ENCODE results near the gene ZNF541. TPM values are rescaled to one million over a fixed set of nuclear protein-coding genes. Genes with fewer than 3 reads are reported as not detected.

Gene ZNF541
- total and polyA plus RNA-seq, 2 experiments from 2014 or later: 0.26 to 0.42 TPM

GRCh38 chr19:47550129-47550528, 22.8 kb downstream of the ZNF541 start:
- ATAC-seq: no peak
- Histone ChIP-seq H3K4me3 (no peak overlapping the region), H3K27me3 (ENCODE audit: insufficient read depth) (no peaks in the 10 kb centered on the region), H3K36me3 (ENCODE audit: insufficient read depth) (no peaks in the 10 kb centered on the region), H4K20me1 (replicated peaks; ENCODE audit: insufficient read depth) (no peaks in the 10 kb centered on the region), H3K79me2 (replicated peaks; ENCODE audit: insufficient read depth) (no peaks in the 10 kb centered on the region), H3K4me1 (ENCODE audit: insufficient read depth) (no peaks in the 10 kb centered on the region), H3F3A (replicated peaks; ENCODE audit: low read depth) (no peaks in the 10 kb centered on the region; the same call in 1 of the 2 replicates), H3K27ac (ENCODE audit: low read depth) (no peak overlapping the region), H3K9me2 (ENCODE audit: insufficient read depth) (no peaks in the 10 kb centered on the region), H2AFZ (peak overlapping the region; percentile 47), H3K4me2 (no peak overlapping the region)
- Mint-ChIP-seq H3K4me3 (no peak overlapping the region), H3K36me3 (ENCODE audit: low read depth) (no peaks in the 10 kb centered on the region), H3K4me1 (0 out of 3 replicates have a peak, but pooled peaks cover 2% of the 10 kb centered on the region), H3K27me3 (ENCODE audit: insufficient read depth, low read depth, poor library complexity) (no peaks in the 10 kb centered on the region), H3K27ac (no peak overlapping the region), H3K9me3 (no peaks in the 10 kb centered on the region)
- TF ChIP-seq, protein P1, sequence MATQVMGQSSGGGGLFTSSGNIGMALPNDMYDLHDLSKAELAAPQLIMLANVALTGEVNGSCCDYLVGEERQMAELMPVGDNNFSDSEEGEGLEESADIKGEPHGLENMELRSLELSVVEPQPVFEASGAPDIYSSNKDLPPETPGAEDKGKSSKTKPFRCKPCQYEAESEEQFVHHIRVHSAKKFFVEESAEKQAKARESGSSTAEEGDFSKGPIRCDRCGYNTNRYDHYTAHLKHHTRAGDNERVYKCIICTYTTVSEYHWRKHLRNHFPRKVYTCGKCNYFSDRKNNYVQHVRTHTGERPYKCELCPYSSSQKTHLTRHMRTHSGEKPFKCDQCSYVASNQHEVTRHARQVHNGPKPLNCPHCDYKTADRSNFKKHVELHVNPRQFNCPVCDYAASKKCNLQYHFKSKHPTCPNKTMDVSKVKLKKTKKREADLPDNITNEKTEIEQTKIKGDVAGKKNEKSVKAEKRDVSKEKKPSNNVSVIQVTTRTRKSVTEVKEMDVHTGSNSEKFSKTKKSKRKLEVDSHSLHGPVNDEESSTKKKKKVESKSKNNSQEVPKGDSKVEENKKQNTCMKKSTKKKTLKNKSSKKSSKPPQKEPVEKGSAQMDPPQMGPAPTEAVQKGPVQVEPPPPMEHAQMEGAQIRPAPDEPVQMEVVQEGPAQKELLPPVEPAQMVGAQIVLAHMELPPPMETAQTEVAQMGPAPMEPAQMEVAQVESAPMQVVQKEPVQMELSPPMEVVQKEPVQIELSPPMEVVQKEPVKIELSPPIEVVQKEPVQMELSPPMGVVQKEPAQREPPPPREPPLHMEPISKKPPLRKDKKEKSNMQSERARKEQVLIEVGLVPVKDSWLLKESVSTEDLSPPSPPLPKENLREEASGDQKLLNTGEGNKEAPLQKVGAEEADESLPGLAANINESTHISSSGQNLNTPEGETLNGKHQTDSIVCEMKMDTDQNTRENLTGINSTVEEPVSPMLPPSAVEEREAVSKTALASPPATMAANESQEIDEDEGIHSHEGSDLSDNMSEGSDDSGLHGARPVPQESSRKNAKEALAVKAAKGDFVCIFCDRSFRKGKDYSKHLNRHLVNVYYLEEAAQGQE (IDR thresholded peaks at IDR 0.05; ENCODE audit: unreplicated experiment): no peak
- TF ChIP-seq EZH2phosphoT487 (IDR thresholded peaks at IDR 0.05; ENCODE audit: unreplicated experiment) (no peak), CTCF (conservative IDR thresholded peaks at IDR 0.05; ENCODE audit: low read depth in 2 of 2) (no peak), JUNB (IDR thresholded peaks at IDR 0.05; ENCODE audit: unreplicated experiment) (no peak), ETS1 (IDR thresholded peaks at IDR 0.05) (no peak), STAT1 (IDR thresholded peaks at IDR 0.05; ENCODE audit: unreplicated experiment) (no peak), POLR2AphosphoS5 (IDR thresholded peaks at IDR 0.05; ENCODE audit: low read depth) (no peak), NANOG (IDR thresholded peaks at IDR 0.05; ENCODE audit: borderline replicate concordance) (no peak)
- DNase-seq (ENCODE audit: low spot score): no peak

DNA sequence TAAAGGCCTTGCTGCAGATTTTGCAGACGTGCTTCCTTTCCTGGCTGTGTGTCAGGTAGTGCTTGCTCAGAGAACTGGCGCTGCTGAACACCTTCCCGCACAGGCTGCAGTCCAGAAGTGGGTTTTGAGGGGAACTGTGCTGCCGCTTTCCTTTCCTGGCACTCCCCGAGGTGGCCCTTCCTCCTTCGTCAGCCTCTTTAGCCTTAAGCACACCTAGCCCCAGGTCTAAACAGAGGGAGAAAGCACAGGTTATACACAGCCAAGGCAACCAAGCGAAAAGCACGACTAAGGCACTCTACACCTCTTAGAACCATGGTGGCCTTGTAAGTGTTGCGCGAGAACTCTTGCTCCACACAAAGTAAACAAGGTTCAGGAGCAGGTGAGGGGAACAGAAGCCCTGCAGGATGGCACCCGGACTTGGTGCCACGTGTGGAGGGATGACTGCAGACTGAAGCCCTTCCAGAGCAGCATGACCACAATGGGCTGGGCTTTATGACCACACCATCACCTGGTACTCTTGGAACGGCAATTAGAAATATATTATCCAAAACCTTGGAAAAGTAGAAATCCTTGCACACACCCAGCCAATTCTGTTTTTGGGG, 23.6 kb downstream of the ZNF541 start:
- Histone ChIP-seq H3K4me1 (ENCODE audit: insufficient read depth) (no peaks in the 10 kb centered on the region), H3K27me3 (ENCODE audit: insufficient read depth) (no peaks in the 10 kb centered on the region), H3K9me2 (ENCODE audit: insufficient read depth) (no peaks in the 10 kb centered on the region), H3K79me2 (replicated peaks; ENCODE audit: insufficient read depth) (no peaks in the 10 kb centered on the region), H3K4me3 (no peak overlapping the region), H3K27ac (ENCODE audit: low read depth) (no peak overlapping the region), H3K4me2 (no peak overlapping the region), H3F3A (replicated peaks; ENCODE audit: low read depth) (no peaks in the 10 kb centered on the region; the same call in 1 of the 2 replicates), H2AFZ (peak overlapping the region; percentile 84), H3K36me3 (ENCODE audit: insufficient read depth) (no peaks in the 10 kb centered on the region), H4K20me1 (replicated peaks; ENCODE audit: insufficient read depth) (no peaks in the 10 kb centered on the region)
- Mint-ChIP-seq H3K27me3 (ENCODE audit: insufficient read depth, low read depth, poor library complexity) (no peaks in the 10 kb centered on the region), H3K4me1 (0 out of 3 replicates have a peak, but pooled peaks cover 2% of the 10 kb centered on the region), H3K9me3 (no peaks in the 10 kb centered on the region), H3K4me3 (no peak overlapping the region), H3K36me3 (ENCODE audit: low read depth) (no peaks in the 10 kb centered on the region), H3K27ac (no peak overlapping the region)
- ATAC-seq (no peak), DNase-seq (ENCODE audit: low spot score) (no peak)
- TF ChIP-seq ETS1 (IDR thresholded peaks at IDR 0.05): no peak
- TF ChIP-seq STAT1 (IDR thresholded peaks at IDR 0.05; ENCODE audit: unreplicated experiment): no peak
- TF ChIP-seq ZNF114 (CRISPR knock-in tag; IDR thresholded peaks at IDR 0.05): no peak
- no peak for TF ChIP-seq ZNF331 (CRISPR knock-in tag; IDR thresholded peaks at IDR 0.05; ENCODE audit: low read depth)
- TF ChIP-seq JUNB (IDR thresholded peaks at IDR 0.05; ENCODE audit: unreplicated experiment): no peak
- TF ChIP-seq NANOG (IDR thresholded peaks at IDR 0.05; ENCODE audit: borderline replicate concordance): no peak
- TF ChIP-seq, protein P1 (IDR thresholded peaks at IDR 0.05; ENCODE audit: unreplicated experiment): no peak

Measured in GM23338 (cell line).